GM21447 (cell line): ENCODE data around the gene CD36.

Experiments used
- ATAC-seq: cut with Tn5 transposase; IDR thresholded peaks from one replicate; pipeline ENCODE4 v1.9.1; 2021; ENCODE audit not compliant: unreplicated experiment

Gene CD36

DNA sequence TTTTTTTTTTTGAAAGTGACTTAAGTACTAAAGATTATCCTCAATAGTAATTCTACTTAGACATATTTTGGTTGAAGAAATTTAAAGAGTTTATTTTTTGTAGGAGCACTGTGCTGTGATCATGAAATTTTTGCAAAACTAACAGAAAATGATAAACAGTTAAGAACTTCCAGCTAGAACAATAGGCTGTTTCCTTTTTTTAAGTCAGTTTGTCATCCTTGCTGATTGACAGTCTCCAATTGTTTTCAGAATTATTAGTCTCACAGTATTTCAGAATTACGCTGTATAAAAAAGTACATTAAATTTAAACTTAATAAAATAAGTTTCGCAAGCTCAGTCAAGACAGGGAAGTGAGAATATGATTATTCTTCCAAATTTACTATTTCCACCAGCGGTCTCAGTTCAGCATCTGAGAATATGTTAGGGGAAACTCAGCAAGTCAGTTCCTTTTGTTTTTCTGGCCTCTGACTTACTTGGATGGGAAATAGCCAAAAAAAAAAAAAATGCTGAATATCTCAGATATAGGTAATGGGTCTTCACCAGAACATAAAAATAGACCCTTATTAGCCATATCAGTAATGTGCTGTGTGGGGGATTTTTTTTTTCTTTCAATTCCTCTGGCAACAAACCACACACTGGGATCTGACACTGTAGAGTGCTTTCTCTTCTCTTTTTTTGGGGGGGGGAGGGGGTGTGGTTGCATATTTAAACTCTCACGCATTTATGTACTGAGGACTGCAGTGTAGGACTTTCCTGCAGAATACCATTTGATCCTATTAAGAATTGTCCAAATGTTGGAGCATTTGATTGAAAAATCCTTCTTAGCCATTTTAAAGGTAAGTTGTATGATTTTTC, at the start of gene CD36:
TSS of gene CD36 (plus strand) at position 732 of the 855 bp plus-strand sequence. CDS start 8,099 bp downstream, outside the sequence.
- no peak for ATAC-seq

DNA sequence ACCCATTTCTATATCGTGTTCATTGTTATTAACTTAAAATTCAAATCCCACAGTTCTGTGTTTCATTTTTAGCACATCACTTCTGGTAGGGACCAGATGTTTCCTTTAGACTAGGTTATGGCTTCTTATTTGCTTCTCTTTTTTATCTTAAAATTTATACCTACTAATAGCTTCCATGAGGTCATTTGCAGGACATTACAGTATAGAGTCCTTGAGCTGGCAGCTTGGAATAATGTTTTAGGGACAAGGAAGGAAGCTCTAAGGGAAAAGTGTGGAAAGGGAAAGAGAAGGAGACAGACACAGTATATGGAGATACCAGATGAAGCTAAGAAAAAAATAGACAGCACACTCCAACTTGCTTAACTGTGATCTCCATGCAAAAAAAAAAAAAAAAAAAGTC, 48.8 kb upstream of the CD36 start:
- no peak for ATAC-seq

DNA sequence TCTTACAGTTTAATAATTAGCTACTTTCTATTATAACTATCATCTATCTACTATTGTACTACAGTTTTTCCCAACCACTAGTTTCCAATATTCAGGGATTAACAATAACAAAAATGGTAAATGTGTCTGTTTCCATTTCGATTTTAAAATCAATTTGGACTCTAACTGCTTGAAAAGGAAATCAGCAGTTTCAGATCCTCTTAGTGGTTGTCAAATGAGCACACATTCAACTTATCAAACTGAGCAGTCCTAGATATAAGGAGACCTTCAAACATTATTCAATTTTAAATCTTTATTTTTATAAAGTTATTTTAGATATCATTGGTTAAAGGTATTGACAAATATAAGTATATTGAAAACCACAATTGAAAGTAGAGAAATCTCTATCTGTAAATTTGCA, 46.8 kb upstream of the CD36 start:
- no peak for ATAC-seq

GRCh38 chr7:80593869-80594586, 44.4 kb upstream of the CD36 start:
- ATAC-seq: no peak

- no peak for ATAC-seq
These were observed 41.4 kb upstream of the CD36 start for GRCh38 chr7:80596933-80597517.

- no peak for ATAC-seq
These were observed 40.6 kb upstream of the CD36 start for GRCh38 chr7:80597875-80598274.

DNA sequence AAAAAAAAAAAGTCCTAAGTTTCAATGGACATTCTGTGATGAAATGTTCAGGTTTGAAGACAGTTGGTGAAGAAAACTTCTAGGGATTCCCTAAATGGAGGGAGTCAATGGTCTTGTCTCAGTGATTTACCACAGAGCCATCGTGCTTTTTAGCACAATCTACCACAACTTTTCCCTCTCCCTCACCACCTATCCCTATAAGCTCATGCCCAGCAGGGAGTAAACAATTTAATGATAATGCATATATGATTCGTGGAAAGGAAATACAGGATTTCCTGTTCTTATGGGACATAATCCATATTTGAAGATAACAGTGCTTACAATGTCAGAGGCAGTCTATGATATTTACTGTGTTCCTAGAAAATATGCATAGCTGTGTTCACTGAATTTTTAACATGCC, 38.4 kb upstream of the CD36 start:
- ATAC-seq: no peak

- no peak for ATAC-seq
These were observed 36.4 kb upstream of the CD36 start for GRCh38 chr7:80601999-80602398.

DNA sequence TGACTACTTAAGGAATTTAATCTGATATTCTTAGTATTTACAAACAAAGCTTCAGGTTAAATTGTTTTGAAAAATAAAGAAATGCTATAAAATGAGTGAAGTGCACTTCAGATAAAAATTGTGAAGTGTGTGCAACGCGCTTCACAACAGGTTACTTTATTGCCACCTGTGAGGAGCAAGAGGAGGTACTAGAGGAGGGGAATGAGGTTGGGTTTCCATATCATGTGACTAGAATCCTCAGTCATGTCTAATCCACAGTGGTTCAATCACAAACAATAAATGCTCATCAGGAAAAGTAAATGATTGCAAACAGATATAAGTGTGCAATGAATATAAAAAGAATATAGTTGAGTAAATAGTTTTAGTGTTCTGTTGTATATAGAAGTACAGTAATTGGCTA, 34.5 kb upstream of the CD36 start:
- no peak for ATAC-seq

GRCh38 chr7:80604436-80604835, 34.0 kb upstream of the CD36 start:
- no peak for ATAC-seq

GRCh38 chr7:80607136-80607535, 31.3 kb upstream of the CD36 start:
- no peak for ATAC-seq

DNA sequence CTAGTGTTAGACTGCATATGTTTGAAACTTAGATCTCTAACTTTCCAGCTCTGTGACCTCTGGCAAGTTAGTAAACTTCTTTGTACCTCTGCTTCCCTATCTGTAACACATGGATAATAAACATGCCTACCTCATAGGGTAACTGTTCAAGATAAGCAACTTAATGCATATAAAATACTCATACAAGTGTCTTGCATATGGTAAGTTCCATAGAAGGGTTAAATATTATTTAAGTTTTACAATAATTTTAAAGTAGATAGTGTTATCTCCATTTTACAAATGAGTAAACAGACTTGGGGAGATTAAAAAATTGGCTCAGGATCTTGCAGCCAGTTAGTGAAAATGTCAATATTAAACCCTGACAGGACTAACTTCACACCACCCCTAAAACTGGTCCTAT, 30.1 kb upstream of the CD36 start:
- no peak for ATAC-seq

DNA sequence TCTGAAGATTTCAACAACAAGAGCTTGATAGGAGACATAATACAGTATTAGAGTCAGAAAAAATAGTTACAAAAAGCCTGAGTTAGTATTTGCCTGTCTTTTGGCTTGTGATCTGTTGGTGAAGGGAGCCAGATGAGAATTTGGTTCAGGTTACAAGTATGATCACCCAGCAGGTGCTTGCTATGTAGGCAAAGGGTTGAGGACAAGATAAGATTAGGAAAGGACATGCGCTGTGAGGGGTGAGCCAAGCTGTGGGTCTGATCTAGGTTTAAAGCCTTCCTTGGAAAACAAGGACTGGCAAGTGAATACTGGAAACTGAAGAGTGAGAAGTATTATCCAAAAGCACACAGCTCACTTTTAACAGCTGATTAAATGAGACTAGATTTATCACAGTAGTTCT, 28.7 kb upstream of the CD36 start:
- ATAC-seq: no peak

GRCh38 chr7:80611353-80611752, 27.1 kb upstream of the CD36 start:
- ATAC-seq: no peak

DNA sequence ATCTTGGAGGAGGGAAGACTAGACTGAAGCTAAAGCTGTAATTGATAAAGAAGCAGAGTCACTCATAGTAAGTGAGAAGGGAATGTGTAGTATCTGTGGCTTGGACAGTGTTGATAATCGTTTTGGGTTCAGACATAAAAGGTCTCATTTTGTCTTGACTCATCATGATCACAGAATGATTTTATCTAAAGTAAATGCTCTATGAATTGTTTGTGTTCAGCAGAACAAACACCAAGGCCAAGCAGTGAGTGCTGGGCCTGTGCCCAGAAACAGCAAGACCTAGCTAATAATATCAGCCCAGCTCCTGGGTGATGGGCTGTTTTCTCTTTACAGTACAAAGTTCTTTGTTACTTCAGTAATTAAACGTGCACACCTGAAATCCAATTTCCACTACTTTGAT, 26.7 kb upstream of the CD36 start:
- ATAC-seq: no peak

- ATAC-seq: no peak
These were observed 25.6 kb upstream of the CD36 start for GRCh38 chr7:80612880-80613279.

DNA sequence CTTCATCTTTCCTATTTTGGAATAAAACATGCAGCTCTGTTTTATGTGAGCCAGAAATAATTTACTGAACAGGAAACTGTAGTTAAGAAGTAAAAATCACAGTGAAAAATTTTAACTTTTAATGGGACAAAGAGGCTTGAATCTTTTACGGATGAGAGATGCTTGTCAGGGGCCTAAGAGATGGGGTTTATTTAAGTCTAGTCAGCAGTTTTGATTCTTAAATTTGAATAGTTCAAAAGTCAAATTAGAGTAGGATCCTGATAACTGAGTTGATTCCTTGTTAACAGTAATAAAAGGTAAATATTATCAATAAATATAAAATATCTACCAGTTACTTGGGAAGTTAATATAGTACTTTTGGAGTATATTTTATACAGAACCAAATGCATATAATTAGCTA, 24.9 kb upstream of the CD36 start:
- no peak for ATAC-seq

DNA sequence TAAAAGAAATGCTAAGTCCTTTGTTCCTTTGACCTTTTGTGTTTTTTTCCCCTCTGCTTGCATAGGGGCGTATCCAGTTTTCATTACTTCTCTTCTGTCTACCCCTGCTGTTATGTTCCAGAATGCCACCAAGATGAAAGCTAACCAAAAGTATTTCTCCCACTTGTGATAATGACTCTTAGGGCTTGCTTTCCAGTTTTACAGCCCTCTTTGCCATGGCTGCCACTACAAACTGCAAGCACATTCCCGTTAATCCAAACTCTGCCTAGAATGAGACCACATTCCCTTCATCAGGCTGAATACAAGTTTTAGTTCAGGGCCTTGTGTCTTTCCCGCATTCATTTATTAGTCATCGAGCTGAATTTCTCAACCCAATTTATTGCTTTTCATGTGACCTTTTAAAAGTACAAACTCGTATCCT, 23.6 kb upstream of the CD36 start:
- no peak for ATAC-seq

DNA sequence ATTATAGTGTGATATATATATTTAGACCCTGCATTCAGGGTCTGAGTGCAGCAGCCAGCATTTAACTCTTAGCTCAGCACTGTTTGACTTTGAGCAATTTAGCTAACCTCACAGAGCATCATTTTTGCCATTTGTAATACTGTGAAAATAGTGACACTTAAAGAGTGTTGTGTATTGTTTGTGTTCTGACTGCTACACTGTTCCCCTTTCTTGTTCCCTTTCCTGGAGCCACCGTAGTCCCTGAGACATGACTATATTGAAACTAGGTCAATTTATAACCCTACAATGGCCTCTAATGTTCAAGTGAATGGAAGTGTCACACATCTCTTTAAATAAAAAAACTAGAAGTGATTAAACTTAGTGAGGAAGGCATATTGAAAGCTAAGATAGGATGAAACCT, 20.3 kb upstream of the CD36 start:
- ATAC-seq: no peak

- ATAC-seq: no peak
These were observed 18.7 kb upstream of the CD36 start for GRCh38 chr7:80619741-80620140.

- no peak for ATAC-seq
These were observed 15.9 kb upstream of the CD36 start for GRCh38 chr7:80622541-80622940.
